Aorta (tissue), 5 donors: Measurements from ENCODE around the gene ARHGEF40. TPM values are rescaled to one million over a fixed set of nuclear protein-coding genes. Genes with fewer than 3 reads are reported as not detected.

ENCODE experiments used
- ATAC-seq: fragments of 200-7000 bp; cut with Tn5 transposase; one replicate; pipeline ENCODE4 v1.9.1; 2022; ENCODE audit warnings: moderate library complexity; ENCODE audit not compliant: low FRiP score
- DNase-seq, 2 donors: peaks; one replicate each; pipeline ENCODE4 v3.0.0-alpha.2; 2020
- H3K27ac ChIP-seq, 2 donors: one replicate each; pipeline ENCODE4 v1.5.1; 2013; ENCODE audit warnings: low read length in 2 of 2, mild to moderate bottlenecking in 2 of 2, moderate library complexity in 2 of 2, control low read depth in 1 of 2, inconsistent platforms in 1 of 2, low read depth in 1 of 2
- H3K27me3 ChIP-seq, 2 donors: one replicate each; pipeline ENCODE4 v1.6.1; 2013; ENCODE audit warnings: control low read depth in 1 of 2, low read length in 1 of 2, mild to moderate bottlenecking in 1 of 2, moderate library complexity in 1 of 2; ENCODE audit not compliant: insufficient read depth in 2 of 2, control insufficient read depth in 1 of 2
- H3K36me3 ChIP-seq, 2 donors: one replicate each; pipeline ENCODE4 v1.6.1; 2013; ENCODE audit warnings: control low read depth in 1 of 2, low read length in 1 of 2, mild to moderate bottlenecking in 1 of 2; ENCODE audit not compliant: insufficient read depth in 2 of 2, control insufficient read depth in 1 of 2
- H3K4me1 ChIP-seq, 2 donors: one replicate each; pipeline ENCODE4 v1.6.1; 2013; ENCODE audit warnings: low read length in 2 of 2, control low read depth in 1 of 2, mild to moderate bottlenecking in 1 of 2, moderate library complexity in 1 of 2; ENCODE audit not compliant: insufficient read depth in 2 of 2, control insufficient read depth in 1 of 2
- H3K4me3 ChIP-seq, 2 donors: one replicate each; pipeline ENCODE4 v1.5.1; 2013; ENCODE audit warnings: low read length in 2 of 2, control low read depth in 1 of 2, mild to moderate bottlenecking in 1 of 2
- H3K9me3 ChIP-seq: one replicate; pipeline ENCODE4 v1.6.1; 2013; ENCODE audit warnings: mild to moderate bottlenecking, low read length; ENCODE audit not compliant: control insufficient read depth
- whole genome bisulfite sequencing, 2 donors: extraction: QIAGEN DNeasy Blood & Tissue Kit; methylation state at CpG; one replicate each; pipeline ENCODE4 v1.1.7; 2013; 5-methylcytosine and 5-hydroxymethylcytosine counted together
- intact Hi-C, 2 donors: fragments of 100-400 bp; cut with DNase I; formaldehyde crosslinking; loops; one replicate each; pipeline versions ENCODE4 v1.14.2 to v1.15.0; 2022
- polyA plus RNA-seq, 2 donors: library from polyadenylated mRNA; stranded (reverse); fragments of 200-250 nt; gene quantifications; one replicate each; pipeline ENCODE4 v1.2.3, GENCODE V29; 2013
- total RNA-seq, 2 donors: library from RNA; stranded (reverse); fragmentation: NEBNext Ultra II Directional; extraction: Animal tissue kit (Norgen Biotek cat#: 25700); gene quantifications; one replicate each; pipeline ENCODE4 v1.2.1, GENCODE V29; 2021
- donor health status: healthy with polysubstance abuse.
- donor health status: Bipolar disorder and iron deficiency.
- donor health status: DM: no; HTN: no; CAD: no.
- donor health status: DM: no; HTN: no; CAD: no.
- donor health status: DM: yes; HTN: yes; CAD: no.

ARHGEF40 gene
- total and polyA plus RNA-seq, 4 donors, result 5.4 to 68.3 (median 32.4) TPM

GRCh38 chr14:21102521-21103410 is 32.7 kb downstream of the ARHGEF40 start:
- 17% methylated on average over 9 of the region's 9 CpGs for WGBS, 2 donors
- Histone ChIP-seq H3K27me3 (no peaks in the 10 kb centered on the region), H3K4me3 (no peak overlapping the region), H3K36me3 (no peaks in the 10 kb centered on the region), H3K4me1 (no peaks in the 10 kb centered on the region), H3K27ac (no peak overlapping the region), H3K9me3 (no peaks in the 10 kb centered on the region)
- ATAC-seq, result no peak
- intact Hi-C loops, result no loop called here
- no peak for DNase-seq

DNA sequence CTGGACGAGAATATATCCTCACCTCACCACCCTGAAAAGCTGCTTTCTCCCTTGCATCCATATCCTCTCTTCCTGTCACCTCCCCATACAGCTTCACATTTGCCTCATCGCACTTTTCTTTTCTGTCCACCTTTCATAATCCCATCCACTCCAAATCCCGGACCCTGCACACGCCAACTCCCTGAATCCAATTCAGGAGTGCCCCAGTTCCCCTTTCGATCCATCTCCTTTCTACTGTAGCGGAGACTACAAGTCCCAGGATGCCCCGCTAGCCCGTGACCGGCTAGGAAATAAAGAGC is 33.3 kb downstream of the ARHGEF40 start:
- 0% methylated on average over 9 of the region's 9 CpGs for WGBS, 2 donors
- no peaks in the 10 kb centered on the region for H3K27me3 ChIP-seq
- H3K4me1 ChIP-seq, result no peaks in the 10 kb centered on the region
- no peak for DNase-seq
- H3K9me3 ChIP-seq, result no peaks in the 10 kb centered on the region
- no peak for ATAC-seq
- H3K27ac ChIP-seq, result no peak overlapping the region
- intact Hi-C loops, result no loop called here
- no peaks in the 10 kb centered on the region for H3K36me3 ChIP-seq
- no peak overlapping the region for H3K4me3 ChIP-seq

GRCh38 chr14:21103710-21104447 is 33.8 kb downstream of the ARHGEF40 start:
- no peaks in the 10 kb centered on the region for H3K4me1 ChIP-seq

DNA sequence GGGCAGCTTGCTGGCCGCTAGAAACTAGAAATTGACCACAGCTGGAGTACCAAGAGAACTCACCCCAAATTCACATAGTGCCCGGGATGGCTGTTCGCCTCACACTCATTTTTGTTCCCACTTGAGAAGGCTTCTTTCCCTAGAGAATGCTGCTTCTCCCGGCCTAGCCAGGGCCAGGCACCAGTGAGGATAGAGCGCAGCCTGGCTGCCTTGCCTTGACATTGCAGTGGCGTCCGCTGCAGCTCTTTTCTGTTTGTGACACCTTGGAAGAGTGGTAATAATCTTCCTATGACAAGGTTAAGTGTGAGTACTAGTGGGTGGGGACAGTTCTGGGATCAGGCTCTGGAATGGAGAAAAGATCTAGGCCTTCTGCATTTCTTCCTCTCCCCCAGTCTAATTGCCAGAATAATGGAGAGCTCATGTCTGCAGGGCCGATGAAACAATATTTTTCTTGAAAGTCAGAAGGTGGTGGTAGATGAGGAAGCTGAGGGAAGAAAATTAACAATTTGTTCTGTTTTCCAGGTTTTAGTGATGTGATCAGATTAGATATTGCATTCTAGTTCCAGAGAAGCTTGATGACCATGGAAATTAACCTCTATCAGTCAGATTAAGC is 34.5 kb downstream of the ARHGEF40 start:
- WGBS, 2 donors, result 4% methylated on average over 8 of the region's 8 CpGs
- peak overlapping the region; percentile 23 to 75 for H3K4me3 ChIP-seq
- H3K27ac ChIP-seq, result peak overlapping the region; percentile 58 to 96
- ATAC-seq (peak; percentile 91), DNase-seq (peak; percentile 84 to 88)
- H3K9me3 ChIP-seq, result no peaks in the 10 kb centered on the region
- intact Hi-C loops, result loop anchor here (1.0 to 5.0 kb wide), 2 partner anchors 34 to 87 kb away; partner anchors contain the start of gene ARHGEF40 (in 1 of the 2)
- no peaks in the 10 kb centered on the region for H3K4me1 ChIP-seq
- H3K27me3 ChIP-seq, result no peaks in the 10 kb centered on the region
- H3K36me3 ChIP-seq, result no peaks in the 10 kb centered on the region

More at GRCh38 chr14:21103710-21104447, 33.8 kb downstream of the ARHGEF40 start:
- peak overlapping the region; percentile 23 to 75 for H3K4me3 ChIP-seq
- peak; percentile 98 for ATAC-seq
- 0% methylated on average over 62 of the region's 62 CpGs for WGBS, 2 donors
- no peaks in the 10 kb centered on the region for H3K9me3 ChIP-seq
- peak; percentile 98 for DNase-seq
- H3K27me3 ChIP-seq, result no peaks in the 10 kb centered on the region
- peak overlapping the region; percentile 58 to 96 for H3K27ac ChIP-seq
- intact Hi-C loops, result loop anchor here in 1 of 2 donors (1.0 kb wide), 1 partner anchor 34 kb away; the partner anchor contains the start of gene ARHGEF40
- H3K36me3 ChIP-seq, result no peaks in the 10 kb centered on the region

DNA sequence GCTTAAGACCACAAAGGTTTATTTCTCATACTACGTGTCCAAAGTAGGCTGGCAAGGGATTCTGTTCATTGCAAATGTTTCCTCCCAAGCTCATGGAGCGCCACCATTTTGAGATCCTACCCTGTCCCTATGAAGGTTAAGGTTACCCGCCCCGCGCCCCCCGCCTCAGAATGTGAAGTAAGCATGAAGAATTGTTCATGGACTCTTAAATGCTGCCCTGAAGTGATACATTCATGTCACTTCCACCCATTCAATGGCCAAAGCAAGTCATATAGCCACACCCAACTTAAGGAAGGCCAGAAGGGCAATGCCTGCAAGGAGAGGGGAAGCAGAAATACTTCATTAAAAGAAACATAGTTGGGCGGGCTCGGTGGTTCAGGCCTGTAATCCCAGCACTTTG is 35.0 kb downstream of the ARHGEF40 start:
- no peaks in the 10 kb centered on the region for H3K4me1 ChIP-seq
- DNase-seq (no peak), ATAC-seq (no peak)
- H3K36me3 ChIP-seq, result no peaks in the 10 kb centered on the region
- no peak overlapping the region for H3K27ac ChIP-seq
- no peaks in the 10 kb centered on the region for H3K9me3 ChIP-seq
- no peaks in the 10 kb centered on the region for H3K27me3 ChIP-seq
- intact Hi-C loops, result loop anchor here (5.0 kb wide), 1 partner anchor 88 kb away; no protein-coding TSS in a partner anchor
- no peak overlapping the region for H3K4me3 ChIP-seq
- 80 to 81% methylated on average over 8 of the region's 8 CpGs for WGBS, 2 donors

DNA sequence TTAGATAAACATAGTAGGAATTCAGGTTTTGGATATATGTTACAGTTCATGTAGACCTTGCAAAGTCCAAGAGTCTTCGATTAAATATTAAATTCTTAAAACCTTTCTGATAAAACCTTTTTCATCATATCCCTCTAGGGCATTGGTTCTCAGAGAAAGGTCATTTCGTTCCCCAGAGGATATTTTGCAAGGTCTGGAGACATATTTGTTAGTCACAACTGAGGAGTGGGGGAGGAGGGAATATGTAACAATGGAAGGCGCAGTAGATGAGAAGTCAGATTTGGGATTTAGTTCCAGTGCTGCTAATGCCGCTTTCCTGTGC is 36.0 kb downstream of the ARHGEF40 start:
- Histone ChIP-seq H3K36me3 (no peaks in the 10 kb centered on the region), H3K27ac (no peak overlapping the region), H3K9me3 (no peaks in the 10 kb centered on the region), H3K4me3 (no peak overlapping the region), H3K27me3 (no peaks in the 10 kb centered on the region), H3K4me1 (no peaks in the 10 kb centered on the region)
- ATAC-seq, result no peak
- DNase-seq, result no peak
- 56 to 61% methylated on average over 4 of the region's 4 CpGs for WGBS, 2 donors
- intact Hi-C loops, result loop anchor here (2.0 to 5.0 kb wide), 2 partner anchors 37 to 89 kb away; no protein-coding TSS in a partner anchor

DNA sequence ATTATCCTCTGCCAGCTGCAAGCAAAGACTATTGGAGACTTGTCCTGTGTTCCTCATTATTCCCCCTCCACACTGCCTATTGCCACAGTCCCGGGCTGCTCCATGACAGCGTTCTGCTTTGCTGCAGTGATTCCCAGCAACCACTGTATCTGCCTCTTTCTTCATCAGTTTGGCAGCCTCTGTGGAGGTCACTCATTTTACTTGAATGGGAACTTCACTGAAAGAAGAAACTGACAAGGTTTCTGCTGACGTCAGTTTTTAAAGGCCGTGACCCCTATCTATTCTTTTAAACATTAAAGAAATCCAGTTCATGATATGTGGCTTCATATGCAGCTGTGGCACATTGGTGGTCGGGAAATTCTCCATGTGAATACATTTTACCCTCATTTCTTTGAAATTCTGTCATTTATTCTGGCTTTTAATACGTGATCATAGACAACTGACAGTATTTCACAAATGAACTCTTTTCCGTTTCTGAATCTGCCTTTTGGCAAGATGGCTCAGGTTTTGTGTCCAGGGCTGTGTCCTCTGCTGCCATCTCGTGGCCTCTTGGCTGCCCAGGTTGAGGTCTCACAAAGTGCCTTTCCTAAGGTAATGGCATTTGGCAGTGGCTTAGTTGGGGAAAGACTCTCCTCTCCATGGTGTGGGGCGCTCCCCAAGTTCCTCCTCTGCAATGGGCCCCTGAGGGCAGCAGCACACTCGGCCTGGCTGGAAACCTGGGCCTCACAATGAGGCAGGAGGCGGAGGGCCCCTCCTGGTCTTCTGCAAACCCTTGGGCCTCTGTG is 36.6 kb downstream of the ARHGEF40 start:
- Histone ChIP-seq H3K27me3 (no peaks in the 10 kb centered on the region), H3K36me3 (no peaks in the 10 kb centered on the region), H3K9me3 (no peaks in the 10 kb centered on the region), H3K27ac (no peak overlapping the region), H3K4me1 (no peaks in the 10 kb centered on the region), H3K4me3 (no peak overlapping the region)
- 13 to 14% methylated on average over 11 of the region's 11 CpGs for WGBS, 2 donors
- ATAC-seq, result peak; percentile 31
- DNase-seq, result peak; percentile 88 to 92
- intact Hi-C loops, result loop anchor here (2.0 to 5.0 kb wide), 2 partner anchors 38 to 89 kb away; no protein-coding TSS in a partner anchor

GRCh38 chr14:21107283-21107800 is 37.2 kb downstream of the ARHGEF40 start:
- intact Hi-C loops, result loop anchor here (2.0 to 5.0 kb wide), 2 partner anchors 39 to 90 kb away; no protein-coding TSS in a partner anchor
- H3K27ac ChIP-seq, result no peak overlapping the region
- no peaks in the 10 kb centered on the region for H3K36me3 ChIP-seq
- ATAC-seq (no peak), DNase-seq (no peak)
- no peaks in the 10 kb centered on the region for H3K4me1 ChIP-seq
- 38 to 40% methylated on average over 5 of the region's 5 CpGs for WGBS, 2 donors
- H3K27me3 ChIP-seq, result no peaks in the 10 kb centered on the region
- H3K9me3 ChIP-seq, result no peaks in the 10 kb centered on the region
- H3K4me3 ChIP-seq, result no peak overlapping the region
